SKM-1 treated with dmso at 0.1 percent for 144 hours (cell line): Measurements from ENCODE around the gene LHX2.

ENCODE experiments used
- DNase-seq: peaks from one replicate; lab custom pipeline; 2025; ENCODE audit not compliant: unreplicated experiment; lab: John Stamatoyannopoulos, UW

LHX2 gene

GRCh38 chr9:123998970-123999621, 12.5 kb upstream of the LHX2 start:
- no peak for DNase-seq

DNA sequence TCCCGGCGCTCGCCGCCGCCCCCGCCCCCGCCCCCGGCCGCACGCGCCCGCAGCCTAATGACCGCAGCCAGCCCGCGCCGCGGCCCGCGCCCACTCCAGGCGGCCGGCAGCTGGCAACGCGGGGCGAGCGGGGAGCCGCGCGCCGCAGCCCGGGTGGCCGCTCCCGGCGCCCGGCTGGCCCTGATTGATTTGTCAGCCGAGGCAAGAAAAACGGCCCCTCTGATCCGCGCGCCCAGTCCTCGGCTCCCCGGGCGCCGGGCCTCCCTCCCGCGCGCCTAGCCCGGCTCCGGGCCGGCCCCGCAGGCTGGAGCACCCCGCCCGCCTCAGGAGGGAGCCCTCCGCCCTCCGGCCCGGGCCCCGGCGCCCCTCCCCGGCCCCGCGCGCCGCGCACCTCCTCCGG, 11.9 kb upstream of the LHX2 start:
- DNase-seq = no peak

DNA sequence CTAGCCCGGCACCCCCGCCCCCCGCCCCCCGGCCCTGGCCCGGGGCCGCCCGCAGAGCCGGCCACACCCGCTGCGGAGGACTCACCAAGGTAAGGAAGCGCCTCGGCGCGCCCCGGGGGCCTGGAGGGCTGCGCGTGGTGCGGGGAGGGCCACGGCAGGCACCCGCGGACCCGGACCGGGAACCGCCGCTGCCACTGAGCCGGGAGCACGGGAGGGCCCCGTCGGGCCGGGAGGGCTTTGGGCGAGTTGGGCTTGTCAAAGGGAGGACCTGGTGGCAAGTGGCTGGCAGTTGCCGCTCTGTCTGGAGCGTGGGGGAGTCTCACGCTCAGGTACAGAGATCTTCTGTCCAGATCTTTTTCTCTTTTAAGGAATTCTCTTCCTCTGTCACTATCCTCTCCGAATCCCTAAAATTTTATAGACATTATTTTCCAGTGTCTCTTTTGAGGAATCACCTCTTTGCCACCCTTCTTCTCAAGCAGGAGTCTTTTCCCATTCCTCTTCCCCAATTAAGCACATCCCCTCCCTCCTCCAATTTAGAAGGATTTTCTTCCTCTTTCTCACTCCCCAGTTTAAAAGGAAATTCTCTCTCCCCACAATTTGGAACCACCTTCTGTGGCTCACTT, 11.3 kb upstream of the LHX2 start:
- no peak for DNase-seq

- DNase-seq = no peak
These were observed 10.6 kb upstream of the LHX2 start for GRCh38 chr9:124000784-124001457.

DNA sequence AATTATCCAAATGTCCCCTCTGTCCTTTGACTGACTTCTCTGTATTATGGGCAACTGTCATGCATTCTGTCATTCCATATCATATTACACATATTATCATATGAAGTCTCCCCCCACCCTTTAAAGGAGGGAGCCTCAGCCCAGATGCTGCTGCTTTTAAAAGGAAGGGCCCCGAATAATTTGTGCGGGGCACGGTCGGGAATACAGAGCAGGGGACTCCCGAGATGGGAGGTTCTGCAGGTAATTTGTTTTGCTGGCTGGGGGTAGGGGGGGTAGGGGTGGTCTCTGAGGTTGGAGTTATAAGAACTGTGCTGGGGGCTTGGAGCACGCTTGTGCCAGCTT, 10.1 kb upstream of the LHX2 start:
- no peak for DNase-seq

DNA sequence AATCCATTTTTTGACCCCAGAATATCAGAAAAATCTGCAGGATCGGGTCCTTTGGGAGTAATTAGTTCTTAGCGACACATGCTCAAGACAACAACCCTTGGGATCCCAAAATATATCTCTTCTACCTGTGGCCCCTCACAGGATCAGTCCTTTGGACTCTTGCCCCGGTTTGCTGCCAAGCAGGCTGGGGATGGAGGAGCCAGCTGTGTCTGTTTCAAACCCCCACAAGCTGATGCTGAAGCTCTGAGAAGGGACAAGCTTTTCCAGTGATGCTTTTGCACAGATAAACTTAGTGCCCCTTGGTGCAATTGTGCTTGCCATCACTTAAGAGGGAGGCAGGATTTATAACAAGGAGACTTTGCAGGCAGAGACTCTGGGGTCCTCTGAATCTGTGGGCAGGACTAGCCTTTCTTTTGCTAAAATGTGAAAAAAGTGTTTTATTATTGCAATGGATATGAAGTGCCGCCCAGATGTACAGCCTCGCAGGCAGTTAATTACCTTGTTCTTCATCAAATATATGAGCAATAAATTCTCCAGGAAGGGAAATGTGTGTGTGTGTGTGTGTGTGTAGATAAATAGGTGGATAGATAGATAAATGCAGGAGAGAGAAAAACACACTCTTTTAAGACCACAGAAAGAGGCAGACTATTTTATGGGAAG, 9.6 kb upstream of the LHX2 start:
- no peak for DNase-seq

- DNase-seq = no peak
These were observed 7.8 kb upstream of the LHX2 start for GRCh38 chr9:124003636-124004349.

DNA sequence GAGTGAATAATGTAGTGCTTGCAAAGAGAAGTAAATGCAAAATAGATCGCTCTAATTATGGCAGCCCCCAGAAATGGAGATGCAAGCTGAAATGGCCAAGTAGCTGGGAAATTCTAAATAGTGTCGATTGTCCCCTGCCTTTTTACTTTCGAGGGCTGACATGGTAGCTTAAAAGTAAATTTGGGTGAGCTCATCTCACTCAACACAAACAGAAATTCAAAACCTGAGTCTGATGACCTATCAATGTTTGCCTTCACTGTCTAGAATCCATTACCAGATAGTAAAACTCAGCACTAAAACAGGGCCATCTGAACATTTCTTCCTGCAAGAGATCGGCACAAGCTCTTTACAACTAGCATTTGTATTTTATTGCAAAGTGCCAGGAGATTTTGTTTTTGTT, 7.0 kb upstream of the LHX2 start:
- no peak for DNase-seq

- DNase-seq = no peak
These were observed 6.4 kb upstream of the LHX2 start for GRCh38 chr9:124005029-124005771.

GRCh38 chr9:124006448-124007361, 4.9 kb upstream of the LHX2 start:
- no peak for DNase-seq

DNA sequence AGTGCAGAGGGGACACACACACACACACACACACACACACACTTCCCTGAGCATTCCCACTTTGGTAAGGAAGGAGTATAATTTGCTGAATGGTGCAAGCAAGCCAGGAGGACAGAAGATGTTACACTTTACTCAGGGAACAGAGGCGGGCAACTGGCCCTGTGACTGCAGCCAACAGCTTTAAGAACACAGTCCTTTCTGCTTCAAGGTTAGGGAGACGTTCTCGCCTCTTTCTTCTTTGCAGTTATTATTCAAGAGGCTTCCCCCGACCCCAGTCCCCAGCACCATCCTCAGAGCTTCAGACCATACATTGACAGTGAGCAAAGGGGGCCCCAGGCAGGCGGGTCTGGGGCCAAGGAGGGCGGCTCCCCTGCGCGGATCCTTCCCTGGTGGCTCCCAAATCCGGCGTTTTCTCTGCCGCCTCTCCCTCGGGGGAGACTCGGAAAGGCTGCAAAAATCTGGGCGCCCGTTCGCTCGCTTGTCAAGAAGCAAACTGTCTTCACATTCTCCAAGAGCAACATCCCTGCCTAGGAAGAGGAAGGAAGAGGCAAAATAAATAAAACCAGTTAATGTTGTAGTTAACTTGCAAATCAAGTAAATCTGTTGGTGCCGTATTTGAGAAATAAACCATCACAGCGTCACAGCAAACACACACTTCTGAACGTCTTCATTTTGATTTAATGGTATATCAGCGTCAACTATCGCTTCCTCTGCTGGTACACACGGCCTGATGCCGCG, 3.8 kb upstream of the LHX2 start:
- no peak for DNase-seq

DNA sequence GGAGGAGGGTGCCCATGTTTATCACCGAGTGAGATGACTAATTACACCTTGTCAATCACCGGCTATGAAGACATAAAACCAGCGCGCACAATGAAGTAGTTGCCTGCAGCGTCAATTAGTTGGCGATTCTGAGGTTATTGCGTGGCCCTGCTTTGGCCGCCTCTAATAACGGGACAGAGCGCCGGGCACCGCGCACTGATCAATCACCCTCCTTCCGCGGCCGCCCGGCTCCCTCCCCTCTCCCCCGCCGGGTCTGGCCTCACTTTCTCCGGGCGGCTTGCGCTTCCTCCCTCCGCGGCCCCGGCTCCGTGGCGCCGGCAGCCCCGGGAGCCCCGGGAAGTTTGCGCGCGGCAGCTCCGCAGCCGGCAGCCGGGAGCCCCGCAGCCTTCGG, 3.3 kb upstream of the LHX2 start:
- no peak for DNase-seq

DNA sequence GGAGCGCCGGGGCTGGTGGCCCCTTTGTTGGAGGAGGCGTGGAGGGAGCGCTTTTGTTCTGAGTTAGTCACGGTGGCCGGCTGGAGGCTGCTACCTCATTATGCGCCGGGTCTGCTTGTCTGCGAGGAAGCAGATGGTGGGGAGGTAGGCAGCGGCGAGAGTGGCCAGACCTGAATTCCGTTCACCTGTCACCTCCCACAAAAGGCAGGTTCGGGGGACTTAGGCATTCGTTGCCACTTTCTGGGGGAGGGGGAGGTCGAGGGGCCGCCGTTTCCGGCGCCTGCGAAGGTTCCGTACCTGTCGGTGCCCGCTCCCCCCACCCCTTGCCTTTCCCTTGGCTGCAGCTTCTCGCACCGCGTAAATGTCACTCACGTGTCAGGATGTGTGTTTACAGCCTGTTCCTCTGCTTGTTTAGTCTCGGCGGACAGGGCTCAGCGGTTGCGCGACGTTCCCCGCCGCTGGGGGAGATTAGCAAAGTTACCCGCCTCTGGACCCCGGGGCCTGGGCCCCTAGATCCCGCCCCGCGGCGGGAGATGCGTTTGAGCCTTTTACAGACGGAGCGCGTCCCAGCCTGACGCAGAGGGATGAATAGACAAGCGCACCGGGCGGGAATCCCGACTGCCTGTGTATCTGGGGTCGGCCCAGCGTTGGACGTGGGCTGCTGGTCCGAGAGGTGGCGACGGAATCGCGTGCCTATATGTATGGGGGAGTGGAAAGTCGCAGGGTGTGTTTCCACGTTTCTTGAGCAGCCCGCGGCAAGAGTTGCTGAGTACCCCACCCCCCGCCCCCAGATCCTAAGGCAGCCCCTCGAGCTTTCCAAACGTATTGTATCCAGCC, 2.7 kb upstream of the LHX2 start:
- DNase-seq = no peak

GRCh38 chr9:124009531-124010217, 1.9 kb upstream of the LHX2 start:
- DNase-seq = no peak

- no peak for DNase-seq
These were observed 1.3 kb upstream of the LHX2 start for GRCh38 chr9:124010303-124010664.

DNA sequence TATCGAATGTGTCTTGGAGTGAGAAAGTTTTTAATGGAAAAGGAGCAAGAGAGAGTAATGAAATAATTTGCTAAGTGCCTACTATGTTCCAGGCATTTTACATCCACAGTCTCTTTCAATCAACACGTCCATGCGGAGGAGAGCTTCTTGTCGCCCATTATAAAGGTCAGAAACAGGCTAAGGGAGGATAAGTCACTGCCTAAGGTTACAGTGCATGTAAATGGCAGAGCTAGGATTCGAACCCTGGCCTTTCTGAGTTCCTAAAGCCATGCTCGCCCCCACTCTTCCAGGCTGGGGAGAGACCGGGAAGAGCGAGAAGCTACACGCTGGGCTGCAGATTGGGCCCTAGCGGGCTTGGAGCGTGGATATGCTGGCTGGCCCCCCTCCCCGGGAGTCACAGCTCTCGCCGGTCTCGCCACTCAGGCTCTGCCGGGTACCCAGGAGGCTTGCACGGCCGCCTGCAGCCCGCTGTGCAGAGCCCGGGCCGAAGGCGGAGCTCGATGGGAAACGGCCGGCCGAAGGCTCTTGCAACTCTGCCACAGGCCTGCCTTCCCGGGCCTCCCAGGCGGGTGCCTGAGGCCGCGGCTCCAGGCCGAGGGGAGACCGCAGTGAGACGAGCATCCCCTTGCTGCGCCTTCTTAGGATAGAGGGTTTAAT, 775 bp upstream of the LHX2 start:
- DNase-seq = no peak
